ENCODE data around the gene ZNF331.
"Not testable (repeated sequence)": the region's sequence is repeated elsewhere in the genome, so short reads cannot be mapped to it uniquely, and the experiment has no call there.

ZNF331 gene

GRCh38 chr19:53537521-53538377 is at the start of gene ZNF331:
Gene ZNF331 (plus strand): TSS chr19:53538145. CDS start chr19:53569377, 31,232 bp downstream.
- peak; percentile 89 for DNase-seq

DNA sequence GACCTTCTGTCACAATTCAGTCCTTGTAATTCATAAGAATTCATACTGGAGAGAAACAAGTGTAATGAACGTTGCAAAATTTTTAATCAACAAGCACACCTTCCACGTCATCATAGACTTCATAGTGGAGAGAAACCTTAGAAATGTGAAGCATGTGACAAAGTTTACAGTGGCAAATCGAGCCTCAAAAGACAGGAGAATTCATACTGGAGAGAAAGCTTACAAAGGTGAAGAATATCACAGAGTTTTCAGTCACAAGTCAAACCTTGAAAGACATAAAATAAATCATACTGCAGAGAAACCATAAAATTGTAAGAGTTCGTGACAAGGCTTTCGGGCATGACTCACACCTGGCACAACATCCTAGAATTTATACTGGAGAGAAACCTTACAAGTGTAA is 45.8 kb upstream of the ZNF331 start:
- no peak for DNase-seq

GRCh38 chr19:53497311-53498023 is 40.5 kb upstream of the ZNF331 start:
- not testable (repeated sequence) for DNase-seq

DNA sequence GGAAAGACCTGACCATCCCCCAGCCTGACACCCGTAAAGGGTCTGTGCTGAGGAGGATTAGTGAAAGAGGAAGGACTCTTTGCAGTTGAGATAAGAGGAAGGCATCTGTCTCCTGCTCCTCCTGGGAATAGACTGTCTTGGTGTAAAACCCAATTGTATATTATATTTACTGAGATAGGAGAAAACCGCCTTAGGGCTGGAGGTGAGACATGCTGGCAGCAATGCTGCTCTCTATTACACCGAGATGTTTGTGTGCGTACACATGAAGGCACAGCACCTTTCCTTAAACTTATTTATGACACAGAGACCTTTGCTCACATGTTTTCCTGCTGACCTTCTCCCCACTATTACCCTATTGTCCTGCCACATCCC is 39.9 kb upstream of the ZNF331 start:
- DNase-seq: not testable (repeated sequence)

DNA sequence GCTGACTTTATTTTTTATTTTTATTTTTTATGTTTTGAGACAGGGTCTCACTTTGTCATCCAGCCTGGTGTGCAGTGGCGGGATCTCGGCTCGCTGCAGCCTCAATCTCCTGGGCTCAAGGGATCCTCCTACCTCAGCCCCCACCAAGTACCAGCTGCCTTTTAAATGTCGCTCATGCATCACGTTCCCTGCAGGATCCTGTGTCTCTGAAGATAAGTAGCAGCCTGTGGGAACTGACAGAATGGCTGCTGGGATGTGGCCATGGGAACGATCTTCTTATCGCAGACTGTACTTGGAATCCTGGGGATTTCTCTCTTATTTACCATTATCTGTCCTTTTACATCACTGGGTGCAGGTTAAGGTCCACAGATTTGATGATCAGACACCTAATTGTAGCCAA is 34.8 kb upstream of the ZNF331 start:
- not testable (repeated sequence) for DNase-seq

GRCh38 chr19:53503671-53504364 is 34.1 kb upstream of the ZNF331 start:
- DNase-seq: not testable (repeated sequence)

DNA sequence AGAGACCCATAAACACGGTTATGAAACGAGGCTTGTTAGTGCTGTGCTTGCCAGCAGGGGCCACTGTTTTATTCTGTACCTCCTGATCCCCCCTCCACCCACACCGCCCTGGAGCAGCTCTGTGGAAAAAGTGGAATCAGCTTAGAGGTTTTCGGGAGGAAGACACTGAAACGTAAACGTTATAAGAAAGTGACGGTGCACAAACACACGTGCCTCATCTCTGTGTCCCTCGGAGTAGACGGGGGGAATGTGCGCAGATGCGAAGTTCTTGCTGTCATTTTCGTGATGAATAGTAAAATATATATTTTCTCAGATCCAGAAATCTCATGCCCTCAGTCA is 33.6 kb upstream of the ZNF331 start:
- DNase-seq: not testable (repeated sequence)

DNA sequence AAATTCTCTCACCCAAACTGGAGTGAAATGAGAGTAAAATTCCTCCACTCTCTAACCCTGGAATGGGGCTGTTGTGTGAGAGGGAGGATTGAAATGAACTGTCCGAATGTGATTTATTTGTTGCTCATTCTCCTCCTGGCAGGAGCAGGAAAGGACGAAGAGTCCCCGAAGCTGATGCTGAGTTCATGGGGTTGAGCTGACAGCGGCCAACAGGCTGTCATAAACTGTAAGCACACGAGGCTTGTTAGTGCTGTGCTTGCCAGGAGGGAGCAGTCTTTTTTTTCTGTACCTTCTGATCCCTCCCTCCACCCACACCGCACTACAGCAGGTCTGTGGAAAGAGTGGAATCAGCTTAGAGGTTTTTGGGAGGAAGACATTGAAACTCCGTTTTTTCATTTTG is 33.1 kb upstream of the ZNF331 start:
- no peak for DNase-seq

DNA sequence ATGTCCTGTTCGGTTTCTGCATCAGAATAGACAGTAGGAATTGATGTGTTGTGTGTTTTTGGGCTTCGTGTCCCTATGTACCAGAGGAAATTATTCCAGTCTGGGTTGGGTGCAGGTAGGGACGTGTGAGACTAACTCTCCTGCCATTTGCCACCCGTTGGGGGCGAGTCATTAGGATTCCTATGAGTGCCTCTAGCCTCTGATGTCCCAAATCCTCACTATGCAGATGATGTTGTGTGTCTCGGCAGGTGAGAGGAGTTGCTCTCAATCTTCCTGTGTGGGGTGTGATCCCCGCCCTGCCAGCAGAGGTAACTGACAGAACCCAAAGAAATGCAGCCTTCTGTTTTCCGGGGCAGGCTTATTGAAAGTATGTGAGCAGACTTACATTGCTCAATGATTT is 31.2 kb upstream of the ZNF331 start:
- no peak for DNase-seq

- no peak for DNase-seq
Observed at GRCh38 chr19:53507523-53508442, 30.2 kb upstream of the ZNF331 start.

DNA sequence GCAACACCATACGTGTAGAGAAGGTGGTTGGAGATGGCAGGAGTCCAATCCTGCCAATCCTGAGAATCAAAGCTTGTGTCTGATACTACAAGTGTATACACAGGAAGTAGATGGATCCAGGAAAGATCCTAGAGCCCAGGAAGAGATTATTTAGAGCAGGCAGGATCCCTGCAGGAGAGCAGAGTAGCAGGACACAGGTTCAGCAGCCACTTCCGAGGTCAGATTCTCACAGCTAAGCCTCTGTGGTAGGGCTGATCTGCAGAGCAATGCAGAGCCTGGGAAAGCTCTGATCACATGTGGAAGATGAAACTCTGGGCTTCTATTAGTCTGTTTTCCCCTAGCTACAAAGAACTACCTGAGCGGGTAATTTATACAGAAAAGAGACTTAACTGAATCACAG is 28.5 kb upstream of the ZNF331 start:
- DNase-seq: no peak

DNA sequence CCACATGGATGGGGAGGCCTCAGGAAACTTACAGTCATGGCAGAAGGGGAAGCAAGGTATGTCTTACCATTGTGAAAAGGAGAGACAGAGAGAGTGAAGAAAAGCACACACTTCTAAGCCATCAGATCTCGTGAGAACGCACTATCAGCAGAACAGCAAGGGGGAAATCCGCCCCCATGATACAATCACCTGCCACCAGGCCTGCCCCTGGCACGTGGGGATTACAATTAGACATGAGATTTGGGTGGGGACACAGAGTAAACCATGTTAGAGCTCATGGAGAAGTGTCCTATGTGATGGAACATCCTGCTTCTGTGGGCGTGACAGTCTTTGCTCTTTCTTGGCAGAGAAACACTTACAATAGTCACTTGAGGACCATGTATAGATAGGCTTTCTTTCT is 28.1 kb upstream of the ZNF331 start:
- DNase-seq: no peak

GRCh38 chr19:53511357-53511756 is 26.6 kb upstream of the ZNF331 start:
- no peak for DNase-seq

DNA sequence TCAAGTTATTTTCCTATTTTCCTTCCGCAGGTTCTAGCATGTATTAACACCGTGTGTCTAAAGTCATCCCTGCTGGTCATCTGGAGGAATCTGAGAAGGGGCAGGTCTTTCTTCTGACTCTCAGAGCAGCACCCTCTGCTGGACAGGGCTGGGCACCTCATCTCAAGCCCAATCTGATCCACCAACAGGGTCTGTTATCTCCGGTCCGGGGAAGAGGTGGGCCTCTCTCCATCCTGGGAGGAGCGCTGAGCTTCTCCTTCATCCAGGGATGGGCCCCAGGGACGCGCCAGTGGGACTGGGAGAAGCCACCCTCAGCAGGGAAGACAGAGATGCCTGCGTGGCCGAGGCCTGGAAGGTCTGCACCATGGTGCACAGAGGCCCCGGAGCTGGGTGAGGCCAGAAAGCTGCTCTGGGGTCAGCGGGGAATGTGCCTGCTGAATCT is 26.0 kb upstream of the ZNF331 start:
- peak; percentile 64 for DNase-seq

DNA sequence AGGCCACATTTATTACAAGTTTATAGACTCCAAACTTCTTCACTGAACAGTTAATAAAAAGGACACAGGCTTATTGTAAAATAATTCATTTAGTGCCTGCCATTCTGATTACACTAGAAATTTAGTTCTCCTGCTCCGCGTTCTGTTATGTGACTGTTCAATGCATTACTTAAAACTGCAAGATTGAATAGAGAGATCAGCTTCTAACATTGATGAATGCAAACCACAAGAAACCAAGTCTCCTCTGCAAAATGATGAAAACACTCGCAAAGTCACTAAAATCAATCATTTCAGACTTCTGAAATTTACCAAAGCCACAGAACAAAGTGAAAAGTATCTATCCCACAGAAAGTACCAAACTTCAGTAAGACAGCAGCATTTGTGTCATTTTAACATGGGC is 22.9 kb upstream of the ZNF331 start:
- not testable (repeated sequence) for DNase-seq

DNA sequence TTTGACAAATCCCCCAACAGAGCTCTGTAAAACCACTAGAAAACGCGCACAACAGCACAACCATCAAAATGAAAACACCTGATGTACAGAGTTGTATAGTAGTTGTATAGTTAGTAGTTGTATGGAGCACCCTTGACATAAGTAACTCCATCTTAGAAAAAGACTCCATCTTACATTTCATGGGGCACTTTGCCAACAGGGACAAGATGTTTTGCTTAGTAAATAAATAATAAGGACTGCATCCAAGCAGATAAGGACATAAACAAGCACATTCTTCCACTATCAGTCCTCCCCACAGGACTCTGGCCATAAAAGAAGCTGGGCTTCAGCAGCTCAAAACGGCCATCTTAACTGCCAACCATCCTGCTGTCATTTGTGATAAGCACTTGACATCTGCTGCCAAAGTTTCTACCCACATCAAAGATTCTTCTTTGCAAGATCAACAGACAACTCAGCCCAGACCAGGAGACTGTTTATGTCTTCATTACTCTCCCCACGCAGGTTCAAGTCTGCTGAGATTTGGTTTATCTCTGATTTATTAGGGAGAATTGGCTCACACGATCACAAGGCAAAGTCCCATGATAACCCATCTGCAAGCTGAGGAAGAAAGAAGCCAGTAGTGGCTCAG is 20.7 kb upstream of the ZNF331 start:
- DNase-seq: no peak

DNA sequence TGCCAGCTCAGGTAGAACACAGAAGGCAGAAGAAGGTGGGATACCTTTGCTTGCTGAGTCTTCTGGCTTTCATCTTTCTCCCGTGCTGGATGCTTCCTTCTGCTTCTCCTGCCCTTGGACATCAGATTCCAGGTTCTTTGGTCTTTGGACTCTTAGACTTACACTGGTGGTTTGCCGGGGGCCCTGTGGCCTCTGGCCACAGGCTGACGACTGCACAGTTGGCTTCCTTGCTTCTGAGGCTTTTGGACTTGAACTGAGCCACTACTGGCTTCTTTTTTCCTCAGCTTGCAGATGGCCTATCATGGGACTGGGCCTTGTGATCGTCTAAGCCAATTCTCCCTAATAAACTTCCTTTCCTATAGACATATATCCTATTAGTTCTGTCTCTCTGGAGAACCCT is 19.8 kb upstream of the ZNF331 start:
- no peak for DNase-seq

DNA sequence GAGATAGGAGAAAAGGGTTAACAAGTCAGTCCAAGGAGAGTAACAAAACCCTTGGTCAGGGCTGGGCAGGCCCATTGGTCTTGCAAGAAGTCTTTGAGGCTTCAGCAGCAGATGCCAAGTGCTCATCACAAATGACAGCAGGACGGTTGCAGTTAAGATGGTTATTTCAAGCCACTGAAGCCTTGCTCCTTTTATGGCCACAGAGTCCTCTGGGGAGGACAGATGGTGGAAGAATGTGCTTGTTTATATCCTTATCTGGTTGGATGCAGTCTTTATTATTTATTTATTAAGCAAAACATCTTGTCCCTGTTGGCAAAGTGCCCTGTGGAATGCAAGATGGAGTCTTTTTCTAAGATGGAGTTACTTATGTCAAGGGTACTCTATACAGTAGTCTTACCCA is 19.2 kb upstream of the ZNF331 start:
- no peak for DNase-seq

DNA sequence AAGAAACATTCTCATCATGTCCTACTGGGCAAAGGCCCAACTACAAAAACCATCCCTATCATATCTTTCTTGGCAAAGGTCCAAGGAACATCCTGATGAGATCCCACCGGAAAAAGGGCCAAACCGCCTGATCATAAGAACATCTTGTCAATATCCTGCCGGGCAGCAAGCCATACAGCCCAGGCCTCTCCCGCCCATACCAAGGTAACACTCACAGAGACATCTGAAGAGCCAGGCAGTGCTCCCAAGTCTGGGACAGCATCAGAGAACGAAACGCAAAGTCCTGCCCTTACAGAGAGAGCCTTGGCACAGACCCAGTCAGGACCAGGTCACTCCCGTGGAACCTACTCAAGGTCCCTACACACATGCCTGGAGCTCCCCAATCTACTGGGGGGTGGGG is 18.5 kb upstream of the ZNF331 start:
- DNase-seq: no peak

DNA sequence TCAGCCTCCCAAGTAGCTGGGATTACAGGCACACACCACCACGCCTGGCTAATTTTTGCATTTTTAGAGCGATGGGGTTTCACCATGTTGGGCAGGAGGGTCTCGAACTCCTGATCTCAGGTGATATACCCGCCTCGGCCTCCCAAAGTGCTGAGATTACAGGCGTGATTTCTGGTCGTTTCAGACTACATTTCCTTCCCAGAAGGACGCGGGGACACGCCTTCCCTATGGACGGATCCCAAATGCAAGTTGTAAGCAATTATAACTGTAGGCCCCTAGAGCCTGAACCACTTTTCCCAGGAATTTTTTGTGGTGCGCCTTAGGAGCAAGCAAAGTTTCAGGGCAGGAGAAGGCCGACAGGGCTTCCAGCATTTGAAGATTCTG is 17.8 kb upstream of the ZNF331 start:
- no peak for DNase-seq

GRCh38 chr19:53520547-53521372 is 17.2 kb upstream of the ZNF331 start:
- peak; percentile 92 for DNase-seq

All from CD4-positive, alpha-beta T cell treated with Interleukin-6 for 4 hours (primary cell).